NCI-H1105 treated with DMSO at 0.1 percent for 48 hours (cell line): ENCODE measurements around the gene COASY.

ENCODE experiments used
- DNase-seq: peaks from one replicate; lab custom pipeline; 2025; lab: John Stamatoyannopoulos, UW

Gene COASY

DNA sequence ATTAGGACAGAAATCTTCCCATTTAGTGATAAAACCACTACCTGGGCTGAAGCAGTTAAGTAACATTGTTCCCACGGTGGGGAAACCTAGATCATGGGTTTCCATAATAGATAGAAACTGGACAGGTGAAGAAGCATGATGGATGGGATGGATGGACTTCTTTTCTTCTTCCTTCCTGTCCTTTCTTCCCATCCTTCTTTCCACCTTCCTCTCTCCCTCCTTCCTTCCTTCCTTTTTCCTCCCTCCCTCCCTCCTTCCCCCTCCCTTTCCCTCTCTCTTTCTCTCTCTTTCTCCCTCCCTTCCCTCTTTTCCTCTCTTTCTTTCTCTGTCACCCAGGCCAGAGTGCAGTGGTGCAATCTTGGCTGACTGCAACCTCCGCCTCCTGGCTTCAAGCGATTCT is 12.5 kb downstream of the COASY start:
- DNase-seq = no peak

DNA sequence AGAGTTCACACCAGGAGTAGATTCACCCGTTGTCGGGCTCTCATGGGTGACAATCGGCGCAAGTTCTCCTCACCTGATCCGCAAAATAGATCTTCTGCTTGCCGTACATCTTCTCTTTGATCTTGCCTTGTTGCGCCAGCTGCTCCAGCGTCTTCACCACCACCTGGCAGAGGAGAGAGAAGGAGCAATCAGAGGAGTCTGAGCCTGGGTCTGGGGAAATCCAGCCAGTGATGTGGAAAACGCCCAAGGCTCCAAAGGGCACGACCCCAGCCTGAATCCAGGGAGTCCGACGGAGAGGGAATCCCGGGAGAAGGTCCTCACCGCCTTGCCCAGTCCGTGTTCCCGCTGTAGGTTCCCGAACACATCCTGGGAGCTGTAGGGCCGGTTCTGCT is 15.2 kb downstream of the COASY start:
- no peak for DNase-seq

DNA sequence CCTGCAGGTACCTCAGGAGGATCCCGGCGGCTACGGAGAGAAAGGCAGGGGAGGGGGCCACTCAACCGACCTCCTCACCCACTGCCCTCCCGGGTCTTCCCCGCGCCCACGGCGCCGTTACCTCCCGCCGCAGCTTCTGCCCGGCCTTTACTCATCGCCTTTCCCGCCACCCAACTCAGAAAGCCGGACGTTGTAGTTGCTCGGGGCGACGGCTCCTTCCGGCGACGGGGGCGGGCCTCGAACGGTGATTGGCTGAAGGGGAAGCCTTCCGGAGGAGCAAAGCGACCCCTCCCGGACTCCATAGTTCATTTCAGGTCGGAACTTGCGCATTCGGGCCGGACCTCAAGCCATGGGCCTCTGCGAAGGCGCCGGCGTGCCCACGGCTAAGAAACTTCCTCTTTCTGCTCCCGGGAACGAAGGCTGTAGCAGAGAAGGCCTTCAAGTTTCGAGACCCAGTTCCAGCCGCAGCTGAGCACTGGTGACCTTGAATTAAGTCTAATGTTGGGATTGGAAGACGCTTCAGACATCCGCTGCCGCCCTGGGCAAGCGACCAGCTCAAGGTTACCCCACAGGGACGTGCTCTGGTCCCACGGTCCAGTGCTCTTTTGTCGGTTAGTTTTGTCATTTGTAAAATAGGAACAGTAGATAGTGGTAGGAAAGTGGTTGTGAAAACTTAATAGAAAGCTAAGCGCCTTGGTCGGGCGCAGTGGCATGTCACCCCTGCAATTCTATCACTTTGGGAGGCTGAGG is 15.8 kb downstream of the COASY start, which contains the start of gene PSMC3IP:
PSMC3IP (minus strand) TSS at position 198 of the 750 bp plus-strand sequence; CDS start at position 155, 43 bp downstream.
- DNase-seq = peak; percentile 88

DNA sequence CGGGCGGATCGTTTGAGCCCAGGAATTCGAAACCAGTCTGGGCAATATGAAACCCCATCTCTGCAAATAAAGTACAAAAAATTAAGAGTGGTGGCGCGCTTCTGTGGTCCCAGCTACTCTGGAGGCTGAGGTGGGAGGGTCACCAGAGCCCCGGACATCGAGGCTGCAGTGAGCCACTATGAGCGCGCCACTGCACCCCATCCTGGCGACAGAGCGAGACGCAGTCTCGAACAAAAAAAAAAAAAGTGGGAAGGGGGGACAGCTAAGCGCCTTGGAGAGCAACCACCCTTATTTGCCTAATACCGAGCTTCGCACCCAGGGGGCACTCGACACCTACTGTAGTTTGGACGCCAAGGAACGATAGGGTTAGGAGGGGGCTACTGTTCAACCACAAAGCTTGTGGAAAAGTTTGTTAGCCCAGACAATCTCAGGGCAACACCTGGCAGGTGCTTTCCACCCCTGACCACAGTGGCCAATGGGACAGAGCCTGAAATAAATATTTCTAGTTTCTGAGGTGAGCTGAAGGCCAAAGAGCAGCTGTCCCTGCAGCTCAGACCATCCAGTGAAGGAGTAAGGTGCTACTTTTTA is 16.4 kb downstream of the COASY start:
- DNase-seq = peak; percentile 74

DNA sequence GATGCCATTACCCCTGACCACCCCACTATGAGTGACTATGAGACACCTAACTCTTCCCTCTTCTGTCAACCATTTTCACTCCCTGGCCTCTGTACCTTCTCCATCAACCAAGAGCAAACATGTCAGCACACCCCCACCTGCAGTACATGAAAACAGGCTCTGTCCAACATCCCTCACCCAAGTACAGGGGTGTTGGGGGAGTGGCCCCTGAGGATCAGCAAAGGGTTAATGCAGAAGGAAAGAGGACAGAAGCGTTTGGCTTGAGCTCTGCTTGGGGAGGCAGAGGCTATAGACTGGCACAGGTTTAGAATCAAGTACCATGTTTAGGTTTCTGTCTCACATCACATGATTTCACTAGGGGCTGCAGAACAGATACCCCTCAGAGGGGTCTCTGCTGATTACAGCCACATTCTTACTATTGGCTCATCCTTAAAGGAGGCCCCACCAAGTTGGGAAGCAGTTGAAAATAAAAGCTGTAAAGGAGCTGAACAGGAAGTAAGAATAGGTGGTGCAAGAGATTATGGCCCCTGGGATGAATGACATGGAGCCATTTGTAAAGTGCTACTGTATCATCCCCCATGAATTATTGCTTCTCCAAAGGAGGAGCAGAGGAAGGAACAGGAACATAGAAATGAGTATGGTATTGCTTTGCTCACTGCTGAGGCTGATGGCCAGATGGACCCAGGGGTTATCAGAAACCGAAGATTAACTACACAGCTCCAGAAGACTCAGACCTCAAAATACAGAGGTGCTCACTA is 18.0 kb downstream of the COASY start:
- DNase-seq = no peak

DNA sequence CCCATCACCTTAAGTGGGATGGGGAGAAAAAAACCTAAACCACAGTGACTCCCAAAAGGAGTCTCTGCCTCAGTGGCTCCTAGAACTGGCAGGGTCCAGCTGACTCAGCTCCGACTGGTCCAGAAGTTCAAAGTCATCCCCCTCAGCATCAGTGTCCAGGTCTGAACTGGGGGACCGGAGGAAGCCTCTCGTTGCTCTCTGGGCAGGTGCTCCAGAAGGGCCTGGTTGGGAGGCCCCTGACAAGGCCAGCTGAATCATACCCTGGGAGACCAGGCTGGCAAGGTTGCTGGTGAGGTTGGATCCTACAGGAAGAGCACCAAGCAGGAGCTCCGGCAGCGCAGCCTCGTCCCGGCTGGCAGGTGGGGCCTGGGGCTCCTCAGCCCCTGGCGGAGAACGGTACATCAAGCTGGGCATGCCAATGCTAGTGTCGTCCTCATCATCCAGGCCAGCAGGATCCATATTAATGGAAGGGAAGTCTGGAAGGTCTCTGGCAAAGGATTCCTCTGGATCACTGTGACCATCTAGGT is 19.9 kb downstream of the COASY start:
- DNase-seq = no peak

DNA sequence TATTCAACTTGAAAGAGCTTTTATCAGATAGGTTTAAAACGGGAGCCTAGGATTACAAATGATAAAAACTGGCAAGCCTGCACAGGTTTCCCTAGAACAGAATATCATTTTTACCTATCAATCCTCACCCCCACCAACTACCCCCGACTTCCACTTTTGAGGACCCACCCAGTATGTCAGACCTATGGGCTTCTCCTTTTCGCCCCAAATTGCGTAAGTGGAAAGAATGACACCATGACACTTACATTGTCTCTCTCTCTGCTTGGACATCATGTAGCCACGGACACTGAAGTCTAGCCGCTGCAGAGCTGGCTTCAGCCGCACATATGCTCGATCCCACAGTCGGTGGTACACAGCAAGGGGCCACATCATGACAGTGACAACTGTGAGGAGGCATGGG is 22.9 kb downstream of the COASY start:
- no peak for DNase-seq

DNA sequence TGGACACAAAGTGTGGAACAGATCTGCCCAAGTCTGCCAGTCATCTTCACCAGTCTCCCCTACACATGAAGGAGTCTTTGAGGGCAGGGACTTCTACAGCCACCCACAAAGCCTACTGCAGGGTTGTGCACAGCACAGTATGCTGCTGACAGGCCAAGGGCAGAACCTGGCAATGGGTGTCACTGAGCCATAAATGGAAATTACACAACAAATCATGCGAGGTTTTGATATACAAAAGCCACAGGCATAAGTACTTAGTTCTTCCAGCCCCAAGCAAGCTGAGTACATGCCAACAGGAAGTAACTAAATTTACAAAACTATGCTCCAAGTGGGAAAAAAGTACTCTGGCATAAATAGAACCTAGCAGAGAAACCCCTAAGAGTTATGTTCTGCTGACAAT is 23.4 kb downstream of the COASY start:
- no peak for DNase-seq

DNA sequence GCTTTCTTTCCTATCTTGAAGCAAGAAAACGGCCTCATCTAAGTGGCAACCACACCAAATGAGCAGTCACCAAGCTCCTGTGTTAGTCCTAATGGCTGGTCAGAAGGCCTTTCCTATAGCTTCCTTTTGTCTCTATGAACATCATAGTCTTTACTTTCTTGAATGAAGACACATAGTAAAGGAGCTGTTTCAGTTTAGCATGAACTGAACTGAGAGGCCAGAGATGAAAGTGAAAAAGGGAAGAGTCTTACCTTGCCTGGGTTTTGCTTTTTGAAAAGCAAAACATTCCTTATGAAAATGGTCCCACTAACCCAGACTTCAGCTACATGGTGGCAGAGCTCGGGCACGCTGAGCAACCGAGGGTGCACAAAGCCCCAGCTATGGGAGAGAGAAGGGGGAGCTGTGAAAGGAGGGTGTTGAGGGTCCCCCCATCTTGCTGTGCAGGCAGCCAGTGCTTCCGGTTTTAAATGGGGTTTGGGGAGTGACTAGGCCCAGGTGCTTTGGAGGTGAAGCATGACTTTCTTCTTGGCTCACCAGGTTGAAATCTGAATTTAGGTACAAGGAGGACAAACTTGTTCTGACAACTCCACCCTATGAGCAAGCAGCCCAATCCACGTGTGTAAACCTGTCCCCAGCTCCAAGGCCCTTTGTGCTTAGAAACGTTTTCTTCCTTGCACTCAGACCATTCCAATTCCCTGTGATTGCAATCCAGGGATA is 24.7 kb downstream of the COASY start:
- no peak for DNase-seq

DNA sequence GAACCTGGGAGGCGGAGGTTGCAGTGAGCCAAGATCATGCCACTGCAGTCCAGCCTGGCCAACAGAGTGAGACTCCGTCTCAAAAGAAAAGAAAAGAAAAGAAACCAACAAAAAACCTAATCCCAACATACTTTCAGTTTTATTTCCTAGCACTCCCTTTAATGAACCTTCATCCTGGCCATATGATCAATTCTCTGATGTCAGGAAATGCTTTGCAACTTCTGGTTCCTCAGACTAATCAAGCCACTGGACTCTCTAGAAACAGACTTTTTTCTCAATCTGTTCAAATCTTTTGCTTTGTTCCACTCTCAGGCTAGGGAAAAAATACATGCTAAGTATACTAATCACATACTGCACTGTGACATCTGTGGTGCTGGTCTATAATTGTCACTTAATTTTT is 28.9 kb downstream of the COASY start:
- no peak for DNase-seq

DNA sequence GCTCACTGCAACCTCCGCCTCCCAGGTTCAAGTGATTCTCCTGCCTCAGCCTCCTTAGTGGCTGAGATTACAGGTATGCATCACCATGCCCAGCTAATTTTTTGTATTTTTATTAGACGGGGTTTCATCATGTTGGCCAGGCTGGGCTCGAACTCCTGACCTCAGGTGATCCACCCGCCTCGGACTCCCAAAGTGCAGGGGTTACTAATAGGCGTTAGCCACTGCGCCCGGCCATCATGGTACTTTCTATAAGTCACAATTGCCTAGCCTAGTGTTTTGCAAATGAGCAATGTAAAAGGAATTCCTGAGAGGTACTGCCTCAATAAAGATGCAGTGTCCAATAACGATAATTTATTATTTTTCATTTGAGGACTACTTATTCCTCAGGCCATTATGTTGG is 29.5 kb downstream of the COASY start:
- no peak for DNase-seq

DNA sequence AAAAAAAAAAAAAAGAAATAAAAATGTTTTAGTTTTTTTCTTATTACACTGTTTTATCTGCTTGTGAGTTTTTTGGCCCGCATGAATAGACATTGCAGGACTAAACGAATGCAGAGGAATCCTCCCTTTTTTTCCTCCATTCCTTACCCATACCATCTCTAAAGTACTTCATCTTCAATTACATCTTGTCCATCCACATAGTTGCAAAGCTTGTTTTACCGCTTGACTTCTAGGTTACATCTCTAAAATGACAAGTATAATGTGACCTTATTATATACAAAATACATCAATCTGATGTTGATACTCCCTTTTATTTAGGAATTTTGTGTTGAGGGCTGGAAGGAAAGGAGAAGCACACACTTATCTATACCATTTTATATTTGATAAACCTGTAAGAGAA is 34.4 kb downstream of the COASY start:
- DNase-seq = no peak

DNA sequence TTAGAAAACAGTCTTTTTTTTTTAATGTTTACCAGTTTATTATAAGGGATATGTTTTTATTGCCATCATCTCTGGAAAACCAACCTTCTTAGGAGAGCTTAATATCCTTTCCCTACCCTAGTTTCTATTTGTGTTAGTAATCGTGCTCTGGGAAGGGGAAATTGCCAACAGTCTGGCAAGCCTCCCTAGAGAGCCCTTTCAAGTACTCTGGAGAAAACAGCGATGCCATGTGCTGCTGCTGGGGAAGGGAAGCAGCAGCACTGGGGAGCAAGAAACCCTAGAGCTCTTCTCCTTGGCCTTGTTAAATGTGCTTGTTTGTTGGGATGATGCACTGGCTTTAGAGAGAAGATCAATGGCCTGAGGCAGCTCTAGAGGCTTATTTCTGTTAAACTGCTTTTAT is 37.0 kb downstream of the COASY start:
- DNase-seq = no peak

DNA sequence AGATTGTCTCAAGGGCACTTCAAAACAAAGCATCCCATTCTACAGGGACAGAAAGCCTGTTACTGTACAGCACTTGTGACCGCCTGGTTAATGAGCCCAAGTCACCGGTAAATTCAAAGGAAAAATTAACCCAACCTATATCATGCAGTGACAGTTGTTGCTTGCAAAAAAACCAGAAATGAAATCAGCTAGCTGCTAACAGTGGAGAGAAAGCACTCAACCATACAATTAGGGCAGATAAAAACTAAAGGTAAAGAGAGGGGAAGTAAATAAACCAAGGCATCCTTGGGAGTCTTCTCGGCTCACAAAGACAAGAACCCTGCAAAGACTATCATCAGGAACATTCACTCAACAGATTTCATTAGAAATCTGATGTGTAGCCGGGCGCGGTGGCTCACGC is 41.4 kb downstream of the COASY start:
- DNase-seq = no peak

DNA sequence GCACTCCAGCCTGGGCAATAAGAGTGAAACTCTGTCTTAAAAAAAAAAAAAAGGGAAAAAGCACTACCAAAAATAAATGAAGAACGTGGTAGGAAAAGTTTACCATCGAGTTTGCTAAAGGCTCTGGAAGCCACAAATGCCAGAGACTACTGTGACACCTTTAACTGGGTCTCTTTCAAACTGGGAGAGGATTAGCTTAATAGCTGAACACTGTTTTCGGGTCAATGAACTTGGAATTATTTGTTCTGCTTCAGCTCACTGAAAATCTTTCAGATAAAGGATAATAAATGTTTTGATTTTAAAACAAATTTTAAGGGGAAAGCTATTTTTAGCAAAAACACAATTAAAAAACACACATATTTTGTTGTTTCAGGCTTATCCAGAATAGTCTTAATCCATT is 45.8 kb downstream of the COASY start:
- no peak for DNase-seq

DNA sequence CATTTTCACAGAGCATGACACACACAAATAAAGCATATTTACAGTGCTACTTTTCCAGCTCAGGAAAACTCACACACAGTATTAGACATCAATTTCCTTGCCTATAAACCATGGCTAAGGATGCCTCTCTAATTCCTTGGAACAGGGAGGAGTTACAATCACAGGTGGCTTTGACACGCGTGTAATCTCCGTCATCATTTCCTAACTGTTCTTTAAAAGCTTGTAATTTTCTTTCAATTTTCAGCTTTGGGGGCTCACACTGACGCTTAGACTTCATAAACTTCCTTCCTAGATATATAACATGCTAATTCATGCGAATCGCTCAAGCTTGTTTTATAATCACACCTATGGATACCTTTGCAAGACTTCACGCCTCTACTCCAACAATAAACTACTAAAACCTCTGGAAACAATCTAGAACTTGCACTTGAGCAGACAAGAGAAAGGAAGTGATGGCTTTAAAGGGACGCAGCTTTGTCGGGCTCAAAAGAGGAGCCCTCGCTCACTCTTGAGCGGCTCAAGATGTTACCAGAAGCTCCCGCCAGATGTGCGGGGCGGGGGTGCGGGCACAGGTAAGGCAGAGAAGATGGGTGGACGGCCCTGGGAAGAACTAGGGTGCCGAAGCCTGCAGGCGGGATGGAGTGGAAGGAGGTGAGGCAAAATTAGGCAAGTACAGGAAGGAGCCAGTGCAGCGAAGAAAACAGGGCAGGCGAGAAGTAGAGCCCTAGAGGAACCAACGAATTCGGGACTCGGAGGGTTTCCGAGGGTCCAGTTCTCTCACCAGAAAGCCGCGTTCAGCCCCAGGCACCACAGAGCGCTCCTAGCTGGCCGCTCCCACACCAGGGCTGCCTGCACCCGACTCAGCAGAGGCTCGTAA is 46.6 kb downstream of the COASY start:
- DNase-seq = no peak

DNA sequence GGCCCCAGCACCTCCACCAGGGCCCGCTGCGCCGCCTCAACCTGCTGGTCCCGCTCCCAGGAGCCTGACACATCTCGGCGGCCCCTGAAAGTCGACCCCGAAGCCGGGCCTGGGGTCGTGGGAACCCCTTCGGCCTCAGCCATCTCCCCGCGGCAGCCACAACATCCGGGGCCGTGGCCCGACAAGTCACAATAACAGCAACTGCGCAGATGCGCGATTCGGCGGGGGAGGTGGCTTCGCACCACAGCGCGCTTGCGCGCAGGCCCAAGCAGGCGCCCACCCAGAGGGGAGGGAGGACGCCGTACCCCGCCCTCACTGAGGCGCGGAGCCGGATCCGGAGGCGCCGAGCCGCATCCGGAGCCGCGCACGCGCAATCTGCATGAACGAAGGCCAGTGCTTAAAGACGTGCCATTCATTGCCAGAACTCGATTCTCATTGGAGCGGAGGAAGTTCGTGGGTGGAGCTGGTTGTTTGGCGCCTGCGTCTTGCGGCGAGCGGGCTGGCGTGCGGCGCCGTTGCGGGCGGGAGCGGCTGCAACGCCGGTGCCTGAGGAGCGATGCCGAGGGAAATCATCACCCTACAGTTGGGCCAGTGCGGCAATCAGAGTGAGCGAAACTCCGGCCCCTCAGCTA is 47.4 kb downstream of the COASY start, which contains the start of the genes RETREG3 and TUBG1:
RETREG3 (minus strand) TSS at position 193 of the 632 bp plus-strand sequence; CDS start at position 143, 50 bp downstream.
TUBG1 (plus strand) TSS at position 502 of the 632 bp plus-strand sequence; CDS start at position 557, 55 bp downstream.
- DNase-seq = peak; percentile 97

DNA sequence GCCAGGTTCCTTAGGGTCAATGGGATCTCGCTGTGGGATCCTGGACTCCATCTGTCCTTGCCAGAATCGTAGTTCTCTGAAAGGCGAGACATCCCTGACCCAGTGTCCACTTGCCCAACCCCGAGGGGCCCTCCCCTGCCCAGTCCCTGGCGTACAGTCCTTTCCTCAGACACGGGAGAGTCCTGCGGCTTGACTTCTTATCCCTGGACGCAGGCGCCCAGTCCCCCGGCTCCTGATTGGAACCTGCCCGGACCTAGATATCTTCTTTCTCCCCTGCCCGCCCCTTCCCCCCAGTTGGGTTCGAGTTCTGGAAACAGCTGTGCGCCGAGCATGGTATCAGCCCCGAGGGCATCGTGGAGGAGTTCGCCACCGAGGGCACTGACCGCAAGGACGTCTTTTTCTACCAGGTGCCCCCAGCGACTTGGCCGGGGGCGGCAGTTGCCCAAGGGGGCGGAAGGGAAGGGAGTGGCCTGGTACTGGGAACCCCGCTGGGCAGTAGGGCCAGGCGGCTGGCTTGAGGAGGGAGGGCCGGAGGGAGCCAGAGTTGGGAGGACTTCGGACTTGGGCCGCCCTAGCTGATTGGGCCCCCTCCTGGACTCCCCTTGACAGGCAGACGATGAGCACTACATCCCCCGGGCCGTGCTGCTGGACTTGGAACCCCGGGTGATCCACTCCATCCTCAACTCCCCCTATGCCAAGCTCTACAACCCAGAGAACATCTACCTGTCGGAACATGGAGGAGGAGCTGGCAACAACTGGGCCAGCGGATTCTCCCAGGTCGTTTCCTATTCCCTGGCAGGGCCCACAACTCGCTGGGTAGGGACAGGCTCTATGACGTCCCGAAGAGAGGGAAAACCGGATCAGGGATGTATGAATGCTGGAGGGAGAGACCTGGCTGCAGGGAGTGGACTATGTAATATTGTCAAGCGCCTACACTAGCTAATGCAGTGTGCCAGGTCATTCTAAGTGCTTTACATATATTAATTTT is 48.2 kb downstream of the COASY start:
- peak; percentile 27 for DNase-seq

DNA sequence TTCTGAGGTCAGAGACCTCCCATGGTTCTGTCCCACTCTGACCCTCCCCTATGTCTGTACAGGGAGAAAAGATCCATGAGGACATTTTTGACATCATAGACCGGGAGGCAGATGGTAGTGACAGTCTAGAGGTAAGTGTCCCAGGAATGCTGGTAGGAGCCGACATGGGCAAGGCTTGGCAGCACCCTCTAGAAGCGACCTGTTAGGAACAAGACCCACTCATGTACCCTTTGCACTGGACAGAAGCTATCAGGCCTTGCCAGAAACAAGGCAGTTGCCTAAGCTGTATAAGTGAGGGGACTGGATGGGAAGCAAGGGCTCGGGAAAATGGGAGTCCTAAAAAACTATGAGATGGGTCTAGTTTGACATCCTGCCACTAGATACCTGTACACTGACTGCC is 50.1 kb downstream of the COASY start:
- no peak for DNase-seq
